DOHH2 (cell line): ENCODE measurements around the gene AUNIP.

Experiments used
- H3F3A ChIP-seq: fragments of 200-600 bp; sonication (generic), shearing (Covaris generic); 2 replicates; pipeline ENCODE4 v1.6.0; 2016; ENCODE audit warnings: antibody characterized with exemption, mild to moderate bottlenecking; ENCODE audit not compliant: control insufficient read depth, insufficient read depth
- H3K27ac ChIP-seq: fragments of 200-600 bp; sonication (generic); 2 replicates; pipeline ENCODE4 v1.5.1; 2014; ENCODE audit warnings: low read depth, mild to moderate bottlenecking, low read length, moderate library complexity
- H3K27me3 ChIP-seq: fragments of 200-600 bp; sonication (generic); 2 replicates; pipeline ENCODE4 v1.6.1; 2014; ENCODE audit warnings: mild to moderate bottlenecking, low read length, mixed read lengths; ENCODE audit not compliant: control insufficient read depth
- H3K36me3 ChIP-seq: fragments of 200-600 bp; sonication (generic); 2 replicates; pipeline ENCODE4 v1.6.1; 2014; ENCODE audit warnings: mild to moderate bottlenecking, low read length, moderate library complexity, mixed read lengths; ENCODE audit not compliant: control insufficient read depth
- H3K4me1 ChIP-seq: fragments of 200-600 bp; sonication (generic); 2 replicates; pipeline ENCODE4 v1.6.1; 2014; ENCODE audit warnings: mild to moderate bottlenecking, low read length, mixed read lengths; ENCODE audit not compliant: control insufficient read depth
- H3K4me2 ChIP-seq: fragments of 200-600 bp; sonication (generic); 2 replicates; pipeline ENCODE4 v1.6.0; 2014; ENCODE audit warnings: mild to moderate bottlenecking, low read length, moderate library complexity
- H3K4me3 ChIP-seq: fragments of 200-600 bp; sonication (generic); 2 replicates; pipeline ENCODE4 v1.5.1; 2014; ENCODE audit warnings: mild to moderate bottlenecking, low read length, mixed read lengths
- H3K79me2 ChIP-seq: fragments of 200-600 bp; sonication (generic); 2 replicates; pipeline ENCODE4 v1.6.1; 2014; ENCODE audit warnings: mild to moderate bottlenecking, low read length, mixed read lengths; ENCODE audit not compliant: control insufficient read depth
- H3K9me2 ChIP-seq: fragments of 200-600 bp; sonication (generic); replicated peaks from 2 replicates; pipeline ENCODE4 v1.6.1; 2014; ENCODE audit warnings: mild to moderate bottlenecking, low read length, mixed read lengths; ENCODE audit not compliant: control insufficient read depth
- H3K9me3 ChIP-seq: fragments of 200-600 bp; sonication (generic); 2 replicates; pipeline ENCODE4 v1.6.1; 2014; ENCODE audit warnings: antibody characterized with exemption, low read length, mixed read lengths; ENCODE audit not compliant: control insufficient read depth, insufficient read depth
- H4K20me1 ChIP-seq: fragments of 200-600 bp; sonication (generic); 2 replicates; pipeline ENCODE4 v1.6.0; 2014; ENCODE audit warnings: low read depth, mild to moderate bottlenecking, antibody characterized with exemption, low read length, moderate library complexity; ENCODE audit not compliant: control insufficient read depth, insufficient read depth
- CTCF ChIP-seq: fragments of 200-600 bp; sonication (generic); IDR thresholded peaks from one replicate; pipeline ENCODE4 v1.5.1; 2014; ENCODE audit warnings: antibody characterized with exemption, mild to moderate bottlenecking, low read depth, low read length; ENCODE audit not compliant: poor library complexity, severe bottlenecking
- EZH2phosphoT487 ChIP-seq: fragments of 200-600 bp; sonication (generic); IDR thresholded peaks from 2 replicates; pipeline ENCODE4 v1.6.1; 2017; ENCODE audit warnings: borderline replicate concordance, mild to moderate bottlenecking, antibody characterized with exemption, low read length, moderate library complexity, mixed read lengths

AUNIP gene

GRCh38 chr1:25861316-25862286, 2.3 kb upstream of the AUNIP start:
- H3K9me2 ChIP-seq: no peaks in the 10 kb centered on the region
- no peaks in the 10 kb centered on the region for H3F3A ChIP-seq
- peaks cover 28% of the 10 kb centered on the region for H3K79me2 ChIP-seq
- H3K4me3 ChIP-seq: peak overlapping the region; percentile 81
- H4K20me1 ChIP-seq: no peaks in the 10 kb centered on the region
- TF ChIP-seq EZH2phosphoT487 (no peak), CTCF (no peak)
- peaks cover 27% of the 10 kb centered on the region for H3K4me1 ChIP-seq
- H3K36me3 ChIP-seq: no peaks in the 10 kb centered on the region
- no peak overlapping the region for H3K27ac ChIP-seq
- no peaks in the 10 kb centered on the region for H3K27me3 ChIP-seq
- H3K9me3 ChIP-seq: no peaks in the 10 kb centered on the region
- H3K4me2 ChIP-seq: peak overlapping the region; percentile 74

GRCh38 chr1:25858494-25858893, 763 bp downstream of the AUNIP start:
- H3K4me2 ChIP-seq: peak overlapping the region; percentile 74
- no peaks in the 10 kb centered on the region for H3K9me2 ChIP-seq
- no peaks in the 10 kb centered on the region for H3K27me3 ChIP-seq
- H3K36me3 ChIP-seq: peaks cover 3% of the 10 kb centered on the region; the same call in 1 of the 2 replicates
- H3K9me3 ChIP-seq: no peaks in the 10 kb centered on the region
- H3K4me3 ChIP-seq: peak overlapping the region; percentile 81
- H3F3A ChIP-seq: no peaks in the 10 kb centered on the region
- no peak for TF ChIP-seq CTCF
- no peak for TF ChIP-seq EZH2phosphoT487
- peaks cover 27% of the 10 kb centered on the region for H3K4me1 ChIP-seq
- H3K27ac ChIP-seq: peak overlapping the region; percentile 35
- H3K79me2 ChIP-seq: peaks cover 58% of the 10 kb centered on the region
- no peaks in the 10 kb centered on the region for H4K20me1 ChIP-seq

GRCh38 chr1:25856856-25857255, 2.4 kb downstream of the AUNIP start:
- Histone ChIP-seq H3K27me3 (no peaks in the 10 kb centered on the region), H3K79me2 (peaks cover 73% of the 10 kb centered on the region), H3K4me3 (no peak overlapping the region), H3K9me3 (no peaks in the 10 kb centered on the region), H3K9me2 (no peaks in the 10 kb centered on the region), H3K4me2 (no peak overlapping the region), H3F3A (no peaks in the 10 kb centered on the region), H4K20me1 (no peaks in the 10 kb centered on the region), H3K4me1 (peaks cover 27% of the 10 kb centered on the region), H3K36me3 (peaks cover 4% of the 10 kb centered on the region; the same call in 1 of the 2 replicates), H3K27ac (no peak overlapping the region)
- no peak for TF ChIP-seq EZH2phosphoT487
- TF ChIP-seq CTCF: no peak
